GM19035 (cell line): ENCODE results near the gene NECTIN1.

Experiments used
- ATAC-seq: cut with Tn5 transposase; IDR thresholded peaks from one replicate; pipeline ENCODE4 v1.9.1; 2021; ENCODE audit not compliant: unreplicated experiment

The NECTIN1 gene

GRCh38 chr11:119714189-119714588 is 14.8 kb downstream of the NECTIN1 start:
- ATAC-seq = no peak

- no peak for ATAC-seq
Observed at GRCh38 chr11:119713359-119714040, 15.5 kb downstream of the NECTIN1 start.

GRCh38 chr11:119712459-119713358 is 16.3 kb downstream of the NECTIN1 start:
- ATAC-seq = no peak

- ATAC-seq = no peak
Observed at GRCh38 chr11:119712006-119712405, 17.0 kb downstream of the NECTIN1 start.

GRCh38 chr11:119711476-119711875 is 17.5 kb downstream of the NECTIN1 start:
- ATAC-seq = no peak

GRCh38 chr11:119710417-119710816 is 18.6 kb downstream of the NECTIN1 start:
- ATAC-seq = no peak

- no peak for ATAC-seq
Observed at GRCh38 chr11:119709638-119710346, 19.2 kb downstream of the NECTIN1 start.

GRCh38 chr11:119709171-119709570 is 19.8 kb downstream of the NECTIN1 start:
- no peak for ATAC-seq

- ATAC-seq = no peak
Observed at GRCh38 chr11:119708384-119708783, 20.6 kb downstream of the NECTIN1 start.

GRCh38 chr11:119706887-119707286 is 22.1 kb downstream of the NECTIN1 start:
- ATAC-seq = no peak

GRCh38 chr11:119706029-119706428 is 23.0 kb downstream of the NECTIN1 start:
- no peak for ATAC-seq

- ATAC-seq = no peak
Observed at GRCh38 chr11:119705362-119705761, 23.6 kb downstream of the NECTIN1 start.

- no peak for ATAC-seq
Observed at GRCh38 chr11:119704849-119705248, 24.2 kb downstream of the NECTIN1 start.

- ATAC-seq = no peak
Observed at GRCh38 chr11:119701591-119702549, 27.1 kb downstream of the NECTIN1 start.

- ATAC-seq = no peak
Observed at GRCh38 chr11:119700536-119701346, 28.3 kb downstream of the NECTIN1 start.

GRCh38 chr11:119700030-119700429 is 29.0 kb downstream of the NECTIN1 start:
- ATAC-seq = no peak

GRCh38 chr11:119699227-119699626 is 29.8 kb downstream of the NECTIN1 start:
- no peak for ATAC-seq

GRCh38 chr11:119697882-119698281 is 31.1 kb downstream of the NECTIN1 start:
- no peak for ATAC-seq

GRCh38 chr11:119697445-119697844 is 31.6 kb downstream of the NECTIN1 start:
- ATAC-seq = no peak
